ENCODE data around the gene ACOT9.

GRCh38 chrX:23789386-23790154 lies 46.5 kb upstream of the ACOT9 start:
- no peak for TF ChIP-seq POLR2A (IDR thresholded peaks at IDR 0.05; ENCODE audit: low read depth, low read length)
- no peak for TF ChIP-seq CTCF (IDR thresholded peaks at IDR 0.05; ENCODE audit: extremely low read depth in 1 of 2, insufficient read depth in 1 of 2, low read depth in 1 of 2, low read length in 2 of 2)
- TF ChIP-seq EZH2 (IDR thresholded peaks at IDR 0.05; ENCODE audit: borderline replicate concordance, low read depth, low read length, severe bottlenecking), result no peak
- no peak for TF ChIP-seq FOS (IDR thresholded peaks at IDR 0.05; ENCODE audit: borderline replicate concordance, insufficient read depth, low read length)
